GM21381 (cell line): Measurements from ENCODE around the gene RBM26.
A peak's percentile ranks its signal among the peaks of the same experiment; 100 is the strongest.
"Not testable (repeated sequence)": the region's sequence is repeated elsewhere in the genome, so short reads cannot be mapped to it uniquely, and the experiment has no call there.

Source experiments
- ATAC-seq: cut with Tn5 transposase; IDR thresholded peaks from one replicate; pipeline ENCODE4 v1.9.1; 2021; ENCODE audit warnings: mild to moderate bottlenecking, moderate library complexity; ENCODE audit not compliant: unreplicated experiment

The RBM26 gene

GRCh38 chr13:79389026-79389425 lies 17.0 kb downstream of the RBM26 start:
- no peak for ATAC-seq

- ATAC-seq, result no peak
Observed at GRCh38 chr13:79387853-79388252, 18.2 kb downstream of the RBM26 start.

GRCh38 chr13:79386125-79386826 lies 19.8 kb downstream of the RBM26 start:
- peak; percentile 6 for ATAC-seq

- peak; percentile 94 for ATAC-seq
Observed at GRCh38 chr13:79385694-79386093, 20.4 kb downstream of the RBM26 start.

GRCh38 chr13:79384022-79384610 lies 21.9 kb downstream of the RBM26 start:
- ATAC-seq, result no peak

- peak; percentile 49 for ATAC-seq
Observed at GRCh38 chr13:79382545-79383275, 23.3 kb downstream of the RBM26 start.

- ATAC-seq, result no peak
Observed at GRCh38 chr13:79380997-79381396, 25.1 kb downstream of the RBM26 start.

- no peak for ATAC-seq
Observed at GRCh38 chr13:79379274-79379673, 26.8 kb downstream of the RBM26 start.

- no peak for ATAC-seq
Observed at GRCh38 chr13:79376843-79377242, 29.2 kb downstream of the RBM26 start.

- no peak for ATAC-seq
Observed at GRCh38 chr13:79374578-79374977, 31.5 kb downstream of the RBM26 start.

- ATAC-seq, result no peak
Observed at GRCh38 chr13:79373916-79374315, 32.1 kb downstream of the RBM26 start.

- no peak for ATAC-seq
Observed at GRCh38 chr13:79369226-79369625, 36.8 kb downstream of the RBM26 start.

- ATAC-seq, result no peak
Observed at GRCh38 chr13:79365981-79366380, 40.1 kb downstream of the RBM26 start.

GRCh38 chr13:79361299-79361698 lies 44.8 kb downstream of the RBM26 start:
- ATAC-seq, result no peak

- ATAC-seq, result no peak
Observed at GRCh38 chr13:79360095-79360494, 46.0 kb downstream of the RBM26 start.

GRCh38 chr13:79359064-79359463 lies 47.0 kb downstream of the RBM26 start:
- ATAC-seq, result no peak

- ATAC-seq, result no peak
Observed at GRCh38 chr13:79354285-79354684, 51.8 kb downstream of the RBM26 start.

GRCh38 chr13:79353693-79354092 lies 52.4 kb downstream of the RBM26 start:
- ATAC-seq, result no peak

GRCh38 chr13:79352107-79352506 lies 53.9 kb downstream of the RBM26 start:
- no peak for ATAC-seq

- not testable (repeated sequence) for ATAC-seq
Observed at GRCh38 chr13:79349608-79350007, 56.4 kb downstream of the RBM26 start.

GRCh38 chr13:79349011-79349410 lies 57.0 kb downstream of the RBM26 start:
- ATAC-seq, result no peak

GRCh38 chr13:79346300-79346914 lies 59.6 kb downstream of the RBM26 start:
- ATAC-seq, result no peak
